ENCODE data around the gene GAB3.

The GAB3 gene

DNA sequence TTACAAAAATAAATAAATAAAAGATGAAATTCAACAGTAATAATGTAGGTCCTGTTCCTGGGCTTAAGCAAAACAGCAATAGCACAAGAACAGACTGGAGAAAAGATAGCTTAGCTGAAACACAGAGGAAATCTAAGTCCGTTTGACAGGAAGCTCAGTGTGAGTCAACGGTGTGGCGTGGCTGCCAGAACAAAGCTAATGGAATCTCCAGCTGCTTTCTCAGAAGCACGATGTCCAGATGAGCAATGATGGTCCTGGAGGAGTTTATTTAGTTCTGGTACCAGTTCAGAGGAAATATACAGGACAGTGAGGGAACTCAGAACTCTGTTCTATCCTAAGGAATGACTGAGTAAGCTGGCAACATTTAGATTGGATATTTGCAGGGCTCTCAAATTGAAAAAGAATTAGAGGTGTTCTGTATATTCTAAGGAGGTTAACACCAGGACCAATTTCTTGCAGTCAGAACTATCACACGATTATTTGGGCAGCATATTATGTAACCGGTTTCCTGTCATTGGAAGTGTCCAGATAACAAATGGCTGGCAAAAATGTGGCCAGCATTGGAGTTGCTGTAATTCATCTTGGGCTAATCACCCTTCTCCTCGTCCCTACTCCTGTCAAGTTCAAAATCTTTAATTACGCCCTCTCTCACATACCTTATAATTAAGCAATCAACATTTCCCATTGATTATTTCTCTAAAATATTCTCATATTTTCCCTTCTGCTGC is 12.7 kb downstream of the GAB3 start:
- no peak for DNase-seq (ENCODE audit: low read depth in 1 of 2, low spot score in 1 of 2)
- in situ Hi-C loops (cut with HindIII; ENCODE audit: low pct_unique_long_range_greater_than_20kb, low sequenced_read_pairs): no loop called here
- TF ChIP-seq JUND (IDR thresholded peaks at IDR 0.05; ENCODE audit: low read depth): no peak

DNA sequence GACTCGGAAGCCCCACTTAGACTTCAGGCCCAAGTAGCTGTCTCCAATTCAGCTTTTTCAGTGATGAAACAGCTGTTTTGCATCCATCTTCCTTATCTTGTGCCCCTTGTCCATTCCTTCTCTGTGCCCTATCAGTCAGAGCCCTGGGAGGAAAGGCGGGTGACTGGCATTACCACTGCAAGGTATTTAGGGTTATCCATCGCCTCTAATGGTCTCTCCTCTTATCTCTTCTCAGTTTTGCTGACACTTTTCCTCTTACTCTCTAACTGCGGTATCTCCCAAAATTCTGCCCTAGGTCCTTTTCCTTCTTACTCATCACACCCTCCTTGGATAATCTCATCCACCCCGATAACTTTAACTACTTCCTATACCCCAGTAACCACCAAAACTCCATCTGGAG is 13.7 kb downstream of the GAB3 start:
- no peak for TF ChIP-seq JUND (IDR thresholded peaks at IDR 0.05; ENCODE audit: low read depth)

DNA sequence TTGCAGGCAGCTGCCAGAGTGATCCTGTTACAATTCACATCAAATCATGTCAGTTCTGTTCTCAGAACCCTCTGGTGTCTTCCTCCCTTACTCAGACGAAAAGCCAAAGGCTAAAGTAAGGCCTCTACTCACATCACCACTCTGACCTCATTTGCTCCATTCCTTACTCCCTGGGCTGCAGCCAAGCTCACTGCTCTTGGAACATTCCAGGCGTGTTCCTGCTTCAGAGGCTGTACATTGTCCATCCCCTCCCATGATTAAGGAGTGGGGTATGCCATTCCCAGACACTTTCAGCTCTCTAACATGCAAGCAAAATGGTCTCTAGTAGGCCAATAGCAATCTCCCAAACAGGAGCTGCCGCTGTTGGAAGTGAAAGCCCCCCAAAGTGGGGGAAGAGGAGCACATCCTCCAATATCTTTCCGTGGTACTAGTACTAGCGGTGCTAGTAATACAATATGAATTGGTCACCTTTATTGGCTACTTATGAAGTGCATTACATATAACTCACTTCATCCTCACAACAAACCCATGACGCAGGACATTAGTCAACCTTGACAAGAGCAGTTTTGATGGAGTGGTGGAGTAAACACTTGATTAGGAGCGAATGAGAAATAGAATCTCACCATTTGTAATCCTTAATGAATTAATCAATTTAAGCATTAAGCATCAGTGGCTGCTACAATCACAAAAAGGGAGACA is 15.0 kb downstream of the GAB3 start:
- TF ChIP-seq JUND (IDR thresholded peaks at IDR 0.05; ENCODE audit: low read depth): no peak
- in situ Hi-C loops (cut with HindIII; ENCODE audit: low pct_unique_long_range_greater_than_20kb, low sequenced_read_pairs): no loop called here
- no peak for DNase-seq (ENCODE audit: low read depth in 1 of 2, low spot score in 1 of 2)

More for the DNA sequence above, 13.7 kb downstream of the GAB3 start:
- in situ Hi-C loops (cut with HindIII; ENCODE audit: low pct_unique_long_range_greater_than_20kb, low sequenced_read_pairs): no loop called here
- no peak for DNase-seq (ENCODE audit: low read depth in 1 of 2, low spot score in 1 of 2)

DNA sequence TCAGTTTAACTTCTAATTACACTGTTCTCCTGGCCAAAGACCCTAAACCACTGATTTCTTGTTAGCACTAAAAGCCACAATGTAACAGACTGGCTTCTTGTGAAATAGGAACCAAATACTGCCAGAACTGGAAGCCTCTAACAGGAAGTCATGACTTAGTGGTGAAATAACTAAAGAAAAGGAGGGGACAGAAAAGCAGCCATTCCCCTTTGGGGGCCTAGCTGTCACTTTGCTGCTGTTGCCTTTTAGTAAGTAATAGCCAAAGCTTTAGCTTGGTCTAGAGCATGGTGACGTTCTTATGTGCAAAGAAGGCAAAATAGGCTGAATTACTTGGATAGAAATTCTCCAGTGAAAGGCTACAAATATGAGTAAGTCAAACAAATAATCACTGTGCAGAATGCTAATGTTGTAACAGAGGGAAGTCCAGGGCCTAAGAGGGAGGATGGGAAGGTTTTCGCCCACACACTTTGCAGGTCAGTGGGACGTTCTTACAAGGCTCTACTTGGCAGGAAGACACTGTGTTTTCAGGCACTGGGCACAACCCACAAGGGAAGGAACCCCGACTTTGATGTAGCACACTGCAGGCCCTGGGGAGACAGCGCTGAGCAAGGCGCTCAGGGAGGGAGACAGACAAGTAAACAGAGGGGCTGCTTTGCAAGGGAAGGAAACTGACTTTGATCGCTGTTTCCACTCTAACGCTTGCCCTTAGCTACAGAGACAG is 16.7 kb downstream of the GAB3 start:
- no peak for DNase-seq (ENCODE audit: low read depth in 1 of 2, low spot score in 1 of 2)

DNA sequence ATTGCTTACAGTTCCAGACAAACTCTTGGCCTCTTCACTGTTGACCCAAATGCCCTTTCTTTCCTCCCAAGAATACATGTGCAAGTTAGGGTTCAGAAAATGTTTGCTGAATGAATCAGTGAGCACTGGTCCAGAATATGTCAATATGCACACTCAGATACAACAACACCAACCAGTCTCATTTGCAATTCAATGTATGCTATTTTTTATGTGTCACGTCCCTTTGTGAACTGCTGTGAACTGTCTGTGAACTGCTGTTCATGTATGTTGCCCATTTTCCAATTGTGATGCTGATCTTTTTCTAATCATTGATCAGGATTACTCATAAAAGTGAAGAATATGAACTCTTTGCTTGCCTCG is 17.8 kb downstream of the GAB3 start:
- in situ Hi-C loops (cut with HindIII; ENCODE audit: low pct_unique_long_range_greater_than_20kb, low sequenced_read_pairs): no loop called here
- DNase-seq (ENCODE audit: low read depth in 1 of 2, low spot score in 1 of 2): no peak
- TF ChIP-seq JUND (IDR thresholded peaks at IDR 0.05; ENCODE audit: low read depth): no peak

More for the DNA sequence above, 16.7 kb downstream of the GAB3 start:
- in situ Hi-C loops (cut with HindIII; ENCODE audit: low pct_unique_long_range_greater_than_20kb, low sequenced_read_pairs): no loop called here
- TF ChIP-seq JUND (IDR thresholded peaks at IDR 0.05; ENCODE audit: low read depth): no peak

DNA sequence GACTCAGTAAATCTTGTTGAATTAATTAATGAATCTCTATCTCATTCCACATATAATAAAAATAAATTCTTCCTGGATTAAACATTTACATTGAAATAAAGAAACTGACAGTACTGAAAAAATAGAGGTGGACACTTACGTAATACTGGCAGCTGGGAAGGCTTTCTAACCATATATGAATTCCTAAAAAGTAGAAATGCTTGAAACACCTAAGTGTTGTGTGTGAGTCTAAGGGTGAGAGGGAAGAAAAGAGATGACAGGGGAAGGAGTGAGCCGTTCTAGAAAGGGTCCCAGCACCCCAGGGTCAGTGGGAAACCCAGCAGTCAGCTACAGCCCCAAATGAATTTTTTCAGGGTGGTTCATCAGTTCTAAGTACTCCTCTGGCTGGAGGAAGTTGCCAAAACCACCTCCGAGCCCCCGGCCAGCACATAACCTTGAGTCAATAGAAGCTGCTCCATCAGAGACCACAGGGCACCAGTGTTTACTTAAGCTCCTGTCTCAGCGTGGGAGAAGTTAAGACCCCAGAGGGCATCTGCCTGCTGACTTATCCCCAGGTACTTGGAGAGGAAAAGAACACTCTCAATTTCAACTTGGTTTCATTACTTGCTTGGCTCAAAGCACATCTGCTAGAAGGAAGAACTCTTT is 18.3 kb downstream of the GAB3 start:
- no peak for TF ChIP-seq JUND (IDR thresholded peaks at IDR 0.05; ENCODE audit: low read depth)
- no peak for DNase-seq (ENCODE audit: low read depth in 1 of 2, low spot score in 1 of 2)
- in situ Hi-C loops (cut with HindIII; ENCODE audit: low pct_unique_long_range_greater_than_20kb, low sequenced_read_pairs): no loop called here

DNA sequence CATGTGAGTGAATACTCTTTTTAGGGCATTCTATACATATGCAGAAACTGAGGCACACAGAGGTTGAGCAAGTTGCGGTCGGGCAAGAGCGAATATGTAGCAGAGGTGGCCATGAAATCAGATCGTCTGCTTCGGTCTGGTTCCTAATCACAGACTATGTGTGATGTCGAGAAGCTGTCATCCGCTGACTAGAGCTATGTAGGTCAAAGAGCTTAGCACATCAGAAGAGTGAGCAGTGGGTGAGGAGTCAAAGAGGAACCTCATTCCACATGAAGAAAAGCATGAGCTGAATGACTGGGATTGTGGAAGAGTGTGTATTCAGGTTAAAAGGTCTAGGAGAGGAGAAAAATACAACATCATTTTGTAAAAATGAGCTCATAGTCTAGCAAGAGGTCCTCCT is 19.0 kb downstream of the GAB3 start:
- no peak for DNase-seq (ENCODE audit: low read depth in 1 of 2, low spot score in 1 of 2)
- in situ Hi-C loops (cut with HindIII; ENCODE audit: low pct_unique_long_range_greater_than_20kb, low sequenced_read_pairs): no loop called here
- TF ChIP-seq JUND (IDR thresholded peaks at IDR 0.05; ENCODE audit: low read depth): no peak

DNA sequence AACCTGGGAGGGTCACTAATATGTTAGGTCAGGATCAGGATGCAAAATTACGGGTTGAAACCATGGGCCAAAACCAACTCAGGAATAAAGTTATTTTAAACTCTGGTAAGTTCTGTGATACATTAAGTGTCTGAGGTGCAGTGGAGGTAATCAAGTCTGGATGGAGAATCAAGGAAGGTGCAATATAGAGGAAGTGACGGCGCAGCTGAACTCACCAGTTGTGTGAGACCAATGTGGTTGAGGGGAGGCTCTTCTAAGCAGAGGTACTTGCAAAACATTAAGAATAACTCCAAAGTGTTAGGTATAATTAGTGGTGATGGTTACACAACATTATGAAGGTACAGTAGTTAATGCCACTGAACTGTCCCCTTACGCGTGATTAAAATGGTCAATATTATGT is 19.7 kb downstream of the GAB3 start:
- no peak for TF ChIP-seq JUND (IDR thresholded peaks at IDR 0.05; ENCODE audit: low read depth)
- in situ Hi-C loops (cut with HindIII; ENCODE audit: low pct_unique_long_range_greater_than_20kb, low sequenced_read_pairs): no loop called here
- DNase-seq (ENCODE audit: low read depth in 1 of 2, low spot score in 1 of 2): no peak

DNA sequence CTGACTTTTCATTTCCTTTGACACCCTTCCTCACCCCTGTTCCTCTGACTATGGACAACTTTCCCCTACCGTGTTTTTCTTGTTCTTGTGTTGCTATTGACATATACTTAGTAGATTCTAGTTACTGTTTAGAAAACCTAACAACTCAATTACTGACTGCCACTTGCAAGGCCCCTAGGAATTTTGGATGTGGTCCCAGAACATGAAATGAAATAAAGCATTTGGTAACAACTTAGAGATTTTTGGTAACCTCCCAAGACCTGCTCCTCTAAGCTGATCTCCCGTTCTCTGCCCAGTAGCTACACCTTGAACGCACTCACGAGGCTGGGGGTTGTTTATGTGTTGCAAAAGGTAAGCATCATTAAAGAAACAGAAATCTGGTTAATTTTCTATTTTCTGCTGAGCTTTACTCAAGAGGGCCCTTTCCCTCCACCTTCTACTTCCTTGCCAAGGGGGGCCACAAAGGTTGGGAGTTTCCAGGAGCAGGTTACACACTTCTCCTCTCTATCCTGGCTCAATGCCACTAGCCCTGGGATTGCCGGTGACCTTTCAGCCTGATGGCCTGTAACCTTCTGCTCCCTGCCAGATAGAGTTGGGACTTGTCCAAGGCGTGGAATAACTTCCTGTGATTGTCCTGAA is 20.5 kb downstream of the GAB3 start:
- no peak for TF ChIP-seq JUND (IDR thresholded peaks at IDR 0.05; ENCODE audit: low read depth)
- DNase-seq (ENCODE audit: low read depth in 1 of 2, low spot score in 1 of 2): peak in 1 of 2 experiments; percentile 11

DNA sequence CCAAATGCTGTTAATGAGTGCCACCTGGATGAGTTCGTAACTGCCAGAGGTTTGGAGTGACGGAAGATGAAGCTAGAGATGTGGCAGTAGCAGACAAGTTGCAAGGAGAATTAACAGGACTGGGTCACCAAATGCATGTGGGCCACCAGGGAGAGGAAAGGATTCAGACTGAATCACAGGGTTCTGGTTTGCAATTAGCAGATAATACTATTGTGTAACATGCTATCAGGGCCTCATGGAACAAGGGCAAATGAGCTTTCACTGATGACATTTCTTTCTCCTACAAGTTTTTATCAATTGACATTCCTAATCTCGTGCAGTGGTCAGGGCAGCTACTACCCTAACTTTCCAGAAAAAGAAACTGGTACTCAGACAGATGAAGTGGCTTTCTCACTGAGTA is 21.4 kb downstream of the GAB3 start:
- DNase-seq (ENCODE audit: low read depth in 1 of 2, low spot score in 1 of 2): no peak
- in situ Hi-C loops (cut with HindIII; ENCODE audit: low pct_unique_long_range_greater_than_20kb, low sequenced_read_pairs): no loop called here
- no peak for TF ChIP-seq JUND (IDR thresholded peaks at IDR 0.05; ENCODE audit: low read depth)

More for the DNA sequence above, 20.5 kb downstream of the GAB3 start:
- in situ Hi-C loops (cut with HindIII; ENCODE audit: low pct_unique_long_range_greater_than_20kb, low sequenced_read_pairs): no loop called here

DNA sequence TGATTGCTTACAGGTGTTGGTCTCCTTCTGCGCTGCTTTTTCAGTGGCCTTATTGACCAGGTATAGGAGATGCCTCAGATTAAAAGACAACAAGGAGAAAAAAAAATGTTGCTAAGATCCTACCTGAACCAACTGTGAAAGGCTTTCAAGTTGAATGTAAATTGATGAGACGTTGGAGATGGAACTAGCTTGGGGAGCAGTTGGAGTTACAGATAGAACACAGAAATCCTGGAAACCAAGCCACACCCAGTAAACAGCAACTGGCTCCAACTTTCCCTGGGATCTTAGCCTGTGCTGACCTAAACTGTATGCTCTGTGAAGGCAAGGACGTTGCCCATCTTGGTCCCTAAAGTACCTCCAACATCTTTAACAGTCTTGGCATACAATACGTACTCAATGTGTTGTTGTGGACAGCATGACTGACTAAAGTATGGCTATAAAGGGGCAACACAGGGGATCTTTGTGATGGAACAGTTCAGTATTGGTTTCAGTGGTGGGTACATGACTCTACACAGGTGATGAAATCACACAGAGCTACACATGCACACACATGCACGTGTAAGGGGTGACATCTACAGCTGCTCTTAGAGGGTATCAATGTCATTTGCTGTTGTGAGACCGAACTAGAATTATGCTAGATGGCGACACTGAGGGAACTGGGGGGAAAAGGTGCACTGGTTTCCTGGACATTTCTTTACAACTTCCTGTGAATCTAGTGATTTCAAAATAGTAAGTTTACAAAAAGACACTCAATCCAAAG is 22.3 kb downstream of the GAB3 start:
- TF ChIP-seq JUND (IDR thresholded peaks at IDR 0.05; ENCODE audit: low read depth): no peak
- no peak for DNase-seq (ENCODE audit: low read depth in 1 of 2, low spot score in 1 of 2)
- in situ Hi-C loops (cut with HindIII; ENCODE audit: low pct_unique_long_range_greater_than_20kb, low sequenced_read_pairs): no loop called here

DNA sequence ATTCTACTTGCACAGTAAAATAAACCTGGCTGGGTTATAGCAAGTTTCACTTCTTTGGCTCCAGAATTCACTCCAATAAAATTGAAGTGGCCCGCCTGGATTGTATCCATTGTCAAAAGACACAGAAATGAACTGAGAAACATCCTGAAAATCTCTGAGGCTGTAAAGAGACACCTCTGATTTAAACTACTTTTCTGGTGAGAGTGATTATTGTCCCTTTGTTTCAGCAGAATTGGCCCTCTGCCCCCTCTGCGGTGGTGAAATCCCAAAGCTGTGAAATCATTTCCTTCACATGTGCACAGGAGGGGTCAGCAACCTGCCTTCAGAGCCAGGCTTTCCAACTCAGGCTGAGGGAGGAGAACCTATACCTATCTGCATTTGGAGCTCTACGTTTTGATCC is 23.0 kb downstream of the GAB3 start:
- in situ Hi-C loops (cut with HindIII; ENCODE audit: low pct_unique_long_range_greater_than_20kb, low sequenced_read_pairs): no loop called here
- no peak for TF ChIP-seq JUND (IDR thresholded peaks at IDR 0.05; ENCODE audit: low read depth)
- DNase-seq (ENCODE audit: low read depth in 1 of 2, low spot score in 1 of 2): no peak

Data from T47D (cell line).